AG09319 (cell line): ENCODE results near the gene CPN1.
"Not testable (repeated sequence)": the region's sequence is repeated elsewhere in the genome, so short reads cannot be mapped to it uniquely, and the experiment has no call there.

Experiments used
- DNase-seq: peaks from one replicate; pipeline ENCODE4 v3.0.0-alpha.2; 2010; ENCODE audit warnings: low read depth; ENCODE audit errors: extremely low read depth
- TF ChIP-seq, protein P1 (sequence below): IDR thresholded peaks from 2 replicates; pipeline ENCODE4 v1.5.1; 2011; ENCODE audit warnings: low read depth, mild to moderate bottlenecking, inconsistent platforms, low read length, moderate library complexity

CPN1 gene

DNA sequence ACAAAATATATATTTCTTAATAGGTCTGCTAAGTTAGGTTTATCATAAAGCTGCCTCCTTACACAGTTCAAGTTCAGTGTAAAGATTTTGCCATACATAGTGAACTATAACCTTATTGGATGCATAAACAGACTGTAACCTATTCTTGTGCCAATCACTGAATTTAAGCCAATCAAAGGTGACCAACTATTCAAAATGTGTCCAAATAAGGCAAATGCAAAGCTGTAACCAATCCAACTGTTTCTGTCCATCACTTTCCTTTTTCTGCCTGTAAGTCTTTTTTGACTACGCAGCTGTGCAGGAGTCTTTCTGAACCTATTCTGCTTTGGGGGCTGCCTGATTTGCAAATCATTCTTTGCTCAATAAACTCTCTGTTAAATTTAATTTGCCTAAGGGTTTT, 60.3 kb downstream of the CPN1 start:
- TF ChIP-seq, protein P1, sequence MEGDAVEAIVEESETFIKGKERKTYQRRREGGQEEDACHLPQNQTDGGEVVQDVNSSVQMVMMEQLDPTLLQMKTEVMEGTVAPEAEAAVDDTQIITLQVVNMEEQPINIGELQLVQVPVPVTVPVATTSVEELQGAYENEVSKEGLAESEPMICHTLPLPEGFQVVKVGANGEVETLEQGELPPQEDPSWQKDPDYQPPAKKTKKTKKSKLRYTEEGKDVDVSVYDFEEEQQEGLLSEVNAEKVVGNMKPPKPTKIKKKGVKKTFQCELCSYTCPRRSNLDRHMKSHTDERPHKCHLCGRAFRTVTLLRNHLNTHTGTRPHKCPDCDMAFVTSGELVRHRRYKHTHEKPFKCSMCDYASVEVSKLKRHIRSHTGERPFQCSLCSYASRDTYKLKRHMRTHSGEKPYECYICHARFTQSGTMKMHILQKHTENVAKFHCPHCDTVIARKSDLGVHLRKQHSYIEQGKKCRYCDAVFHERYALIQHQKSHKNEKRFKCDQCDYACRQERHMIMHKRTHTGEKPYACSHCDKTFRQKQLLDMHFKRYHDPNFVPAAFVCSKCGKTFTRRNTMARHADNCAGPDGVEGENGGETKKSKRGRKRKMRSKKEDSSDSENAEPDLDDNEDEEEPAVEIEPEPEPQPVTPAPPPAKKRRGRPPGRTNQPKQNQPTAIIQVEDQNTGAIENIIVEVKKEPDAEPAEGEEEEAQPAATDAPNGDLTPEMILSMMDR, result no peak

DNA sequence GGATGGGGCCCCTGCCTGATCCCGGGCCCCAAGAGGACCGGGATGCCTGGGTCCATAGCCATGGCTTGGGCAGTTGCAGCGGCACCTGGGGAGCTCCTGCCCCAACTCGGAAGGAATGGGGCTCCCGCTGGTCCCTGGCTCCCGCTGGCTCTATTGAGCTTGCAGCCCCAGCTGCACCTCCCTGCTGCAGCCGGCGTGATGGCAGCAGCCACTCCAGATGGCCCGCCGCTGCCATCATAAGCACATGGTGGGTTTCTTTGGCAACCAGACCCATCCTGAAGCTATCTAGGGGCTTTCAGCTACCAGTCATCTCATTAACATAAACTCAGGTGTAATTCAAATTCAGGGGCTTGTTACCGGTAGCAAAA, 60.8 kb downstream of the CPN1 start:
- DNase-seq, result no peak
- TF ChIP-seq, protein P1, result no peak

More for the DNA sequence above, 60.3 kb downstream of the CPN1 start:
- no peak for DNase-seq

DNA sequence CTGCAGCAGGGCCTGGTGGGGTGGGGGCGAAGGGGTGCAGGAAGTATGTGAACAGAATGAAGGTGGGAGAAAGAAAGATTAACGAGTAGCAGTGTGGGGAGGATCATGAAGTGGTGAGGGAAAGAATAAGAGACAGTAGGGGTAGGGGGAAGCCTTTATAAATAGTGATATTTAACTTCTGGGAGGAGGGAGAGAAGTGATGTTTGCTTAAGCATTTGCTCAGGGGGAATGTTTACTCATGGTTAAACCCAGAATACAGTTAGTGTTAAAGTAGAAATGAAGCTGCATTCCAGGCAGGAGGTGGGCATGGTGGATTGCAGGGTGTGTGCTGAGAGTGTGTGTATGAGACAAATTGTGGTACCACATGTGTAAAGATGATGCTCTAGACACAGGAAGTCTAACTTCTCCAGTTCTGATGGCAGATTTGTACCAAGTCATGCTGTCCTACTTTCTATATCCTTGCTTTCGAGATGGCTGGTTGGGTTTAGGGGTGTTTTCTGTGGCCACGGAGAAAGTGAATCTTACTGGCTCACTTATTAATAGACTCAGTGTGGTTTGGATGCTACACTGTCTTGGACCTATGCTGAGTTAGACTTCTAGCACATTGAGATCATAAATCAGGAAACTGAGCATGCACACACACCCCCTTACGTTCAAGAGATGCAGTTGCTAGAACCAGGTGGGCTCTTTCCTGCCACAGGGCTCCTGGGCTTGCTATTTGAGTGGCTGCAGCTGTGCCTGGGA, 61.4 kb downstream of the CPN1 start:
- DNase-seq, result no peak
- TF ChIP-seq, protein P1, result no peak

DNA sequence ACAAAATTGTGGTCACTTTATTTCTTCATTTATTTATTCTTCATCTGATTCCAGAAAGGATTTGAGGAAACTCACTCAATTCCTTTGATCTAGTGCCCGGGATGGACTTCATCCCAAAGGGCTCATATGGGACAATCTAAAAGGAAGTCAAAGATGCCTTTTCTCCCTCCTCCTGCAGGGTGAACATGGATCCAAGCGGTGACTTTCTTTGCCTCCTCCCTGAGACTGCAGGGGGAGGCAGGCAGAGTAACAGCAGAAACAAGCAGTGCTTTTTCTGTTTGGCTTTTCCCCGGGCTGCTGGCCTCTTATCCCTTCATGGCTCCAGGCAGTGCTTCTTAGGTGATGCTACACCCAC, 61.9 kb downstream of the CPN1 start:
- DNase-seq, result no peak
- TF ChIP-seq, protein P1, result peak; percentile 16

DNA sequence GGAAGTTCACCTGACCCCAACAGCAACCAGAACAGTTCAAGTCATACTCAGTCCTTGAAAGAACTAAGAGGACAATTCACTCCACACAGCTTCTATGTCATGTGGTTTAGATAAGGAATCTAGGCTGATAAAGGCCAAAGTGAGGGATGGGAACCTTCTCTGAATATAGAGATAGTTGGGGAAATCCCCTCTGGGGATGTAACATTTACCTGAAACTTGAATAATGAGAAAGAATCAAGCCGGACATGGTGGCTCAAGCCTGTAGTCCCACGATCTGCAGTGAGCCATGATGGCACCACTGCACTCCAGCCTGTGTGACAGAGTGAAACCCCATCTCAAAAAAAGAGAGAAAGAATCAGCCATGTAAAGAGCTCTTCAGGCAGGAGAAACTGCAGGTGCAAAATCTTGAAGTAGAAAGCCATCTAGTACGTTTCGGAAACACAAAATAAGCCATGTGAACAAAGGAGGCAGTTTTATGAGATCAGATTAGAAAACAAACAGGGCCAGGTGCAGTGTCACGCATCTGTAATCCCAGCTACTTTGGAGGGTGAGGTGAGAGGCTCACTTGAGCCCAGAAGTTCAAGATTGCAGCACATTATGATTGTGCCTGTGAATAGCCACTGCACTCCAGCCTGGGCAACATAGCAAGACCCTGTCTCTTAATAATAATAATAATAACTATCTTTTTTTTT, 67.5 kb downstream of the CPN1 start:
- TF ChIP-seq, protein P1, result no peak
- DNase-seq, result no peak

DNA sequence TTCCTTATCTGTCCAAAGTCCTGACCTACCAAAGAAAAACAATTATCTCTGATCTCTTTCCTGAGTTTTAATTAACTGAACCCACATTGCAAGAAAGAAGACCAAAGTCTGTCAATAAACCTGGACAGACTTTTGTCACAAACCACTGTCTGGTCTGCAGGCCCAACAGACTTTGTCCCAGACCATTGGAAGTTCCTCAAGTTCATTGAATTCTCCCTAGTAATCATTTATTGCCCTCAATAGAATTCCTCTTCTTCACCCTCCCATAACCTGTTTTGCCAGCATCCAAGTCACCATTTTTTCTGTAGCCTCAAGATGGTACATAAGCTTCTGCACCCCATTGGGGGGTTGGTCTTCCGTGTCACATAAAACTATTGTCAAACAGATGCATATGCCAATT, 68.0 kb downstream of the CPN1 start:
- DNase-seq, result no peak
- TF ChIP-seq, protein P1, result no peak

DNA sequence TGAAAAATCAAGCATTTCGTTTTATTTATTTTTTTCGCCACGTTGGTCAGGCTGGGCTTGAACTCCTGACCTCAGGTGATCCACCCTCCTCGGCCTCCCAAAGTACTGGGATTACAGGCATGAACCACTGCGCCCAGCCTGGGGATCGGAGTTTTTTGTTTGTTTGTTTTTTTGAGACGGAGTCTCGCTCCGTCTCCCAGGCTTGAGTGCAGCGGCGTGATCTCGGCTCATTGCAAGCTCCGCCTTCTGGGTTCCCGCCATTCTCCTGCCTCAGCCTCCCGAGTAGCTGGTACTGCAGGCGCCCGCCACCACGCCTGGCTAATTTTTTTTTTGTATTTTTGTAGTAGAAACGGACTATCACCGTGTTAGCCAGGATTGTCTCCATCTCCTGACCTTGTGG, 69.8 kb downstream of the CPN1 start:
- DNase-seq, result not testable (repeated sequence)
